ENCODE results near the gene MAPKAPK3.

- TF ChIP-seq CTCF (conservative IDR thresholded peaks at IDR 0.05) = no peak
- TF ChIP-seq EZH2 (IDR thresholded peaks at IDR 0.05; ENCODE audit: low read depth) = no peak
Measured at GRCh38 chr3:50660386-50660785, 43.4 kb downstream of the MAPKAPK3 start.
